Measurements from ENCODE around the gene ADORA1. TPM values are rescaled to one million over a fixed set of nuclear protein-coding genes. Genes with fewer than 3 reads are reported as not detected.

ADORA1 gene
- total and polyA plus RNA-seq, 10 of the 15 experiments (the other 5 are each of a cell fraction or from before 2014, with no cell fraction given), result not detected

- Histone ChIP-seq H4K20me1 (ENCODE audit: control insufficient read depth, insufficient read depth) (no peaks in the 10 kb centered on the region), H2AFZ (ENCODE audit: control insufficient read depth, low read depth, low read length) (no peak overlapping the region), H3K9ac (ENCODE audit: control insufficient read depth, insufficient read depth, low read length) (no peak overlapping the region), H3K79me2 (ENCODE audit: control insufficient read depth, insufficient read depth, low read length) (no peaks in the 10 kb centered on the region), H3K4me1 (ENCODE audit: control insufficient read depth, insufficient read depth, low read length) (no peaks in the 10 kb centered on the region), H3K4me2 (ENCODE audit: control insufficient read depth, insufficient read depth) (no peak overlapping the region), H3K27me3 (replicated peaks in 1 of 2; ENCODE audit: control insufficient read depth in 2 of 2, insufficient read depth in 2 of 2, low read length in 1 of 2) (peaks cover 0 to 5% of the 10 kb centered on the region in 2 experiments; a peak in 1 of 4 replicates), H3K4me3 (no peak overlapping the region), H3K9me3 (replicated peaks; ENCODE audit: control insufficient read depth, insufficient read depth, low read length) (no peaks in the 10 kb centered on the region), H3K27ac (ENCODE audit: control insufficient read depth, insufficient read depth) (no peak overlapping the region), H3K36me3 (ENCODE audit: control insufficient read depth in 2 of 2, insufficient read depth in 2 of 2, low read length in 1 of 2) (no peaks in the 10 kb centered on the region)
- ATAC-seq, result no peak
- ChIA-PET RAD21 (ENCODE audit: unreplicated experiment) (interaction anchor here (0.7 to 4.0 kb wide), 21 partner anchors 9 to 208 kb away, joined by 3 to 61 read pairs (median 4); partner anchors contain the start of gene MYBPH), POLR2A (interaction anchor here (1.3 kb wide), 1 partner anchor 49 kb away, joined by 4 read pairs; no protein-coding TSS in a partner anchor), CTCF (interaction anchor here (0.8 to 8.5 kb wide), 41 partner anchors 9 to 496 kb away, joined by 3 to 114 read pairs (median 4); partner anchors contain the start of genes ADORA1 and MYBPH), SMC1A (ENCODE audit: uncharacterized antibody, unreplicated experiment) (interaction anchor here (0.6 to 4.0 kb wide), 28 partner anchors 9 to 481 kb away, joined by 3 to 41 read pairs (median 3); partner anchors contain the start of gene TMEM183A)
- intact Hi-C loops (cut with micrococcal nuclease; ENCODE audit: unreplicated experiment) (no loop called here), in situ Hi-C loops (cut with MboI) (loop anchor here (5.0 kb wide), 1 partner anchor 178 kb away; no protein-coding TSS in a partner anchor)
- FAIRE-seq, result no peak
- no TSS peak for BruUV-seq (replicated peaks)
- 47% methylated on average over 9 of the region's 9 CpGs for WGBS (ENCODE audit: insufficient coverage, insufficient replicate concordance, low lambda C conversion rate, missing lambda C conversion rate)
- DNase-seq (ENCODE audit: low read depth, low spot score), result no peak
- TF ChIP-seq JUNB (IDR thresholded peaks at IDR 0.05), result no peak
- TF ChIP-seq, protein P1, sequence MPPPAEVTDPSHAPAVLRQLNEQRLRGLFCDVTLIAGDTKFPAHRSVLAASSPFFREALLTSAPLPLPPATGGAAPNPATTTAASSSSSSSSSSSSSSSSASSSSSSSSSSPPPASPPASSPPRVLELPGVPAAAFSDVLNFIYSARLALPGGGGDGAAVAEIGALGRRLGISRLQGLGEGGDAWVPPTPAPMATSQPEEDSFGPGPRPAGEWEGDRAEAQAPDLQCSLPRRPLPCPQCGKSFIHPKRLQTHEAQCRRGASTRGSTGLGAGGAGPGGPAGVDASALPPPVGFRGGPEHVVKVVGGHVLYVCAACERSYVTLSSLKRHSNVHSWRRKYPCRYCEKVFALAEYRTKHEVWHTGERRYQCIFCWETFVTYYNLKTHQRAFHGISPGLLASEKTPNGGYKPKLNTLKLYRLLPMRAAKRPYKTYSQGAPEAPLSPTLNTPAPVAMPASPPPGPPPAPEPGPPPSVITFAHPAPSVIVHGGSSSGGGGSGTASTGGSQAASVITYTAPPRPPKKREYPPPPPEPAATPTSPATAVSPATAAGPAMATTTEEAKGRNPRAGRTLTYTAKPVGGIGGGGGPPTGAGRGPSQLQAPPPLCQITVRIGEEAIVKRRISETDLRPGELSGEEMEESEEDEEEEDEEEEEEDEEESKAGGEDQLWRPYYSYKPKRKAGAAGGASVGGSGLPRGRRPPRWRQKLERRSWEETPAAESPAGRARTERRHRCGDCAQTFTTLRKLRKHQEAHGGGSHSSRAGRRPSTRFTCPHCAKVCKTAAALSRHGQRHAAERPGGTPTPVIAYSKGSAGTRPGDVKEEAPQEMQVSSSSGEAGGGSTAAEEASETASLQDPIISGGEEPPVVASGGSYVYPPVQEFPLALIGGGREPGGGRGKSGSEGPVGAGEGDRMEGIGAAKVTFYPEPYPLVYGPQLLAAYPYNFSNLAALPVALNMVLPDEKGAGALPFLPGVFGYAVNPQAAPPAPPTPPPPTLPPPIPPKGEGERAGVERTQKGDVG (CRISPR knock-in tag; IDR thresholded peaks at IDR 0.05), result no peak
- TF ChIP-seq MYC (IDR thresholded peaks at IDR 0.05; ENCODE audit: insufficient read depth, insufficient read length, insufficient replicate concordance, low read length, severe bottlenecking), result no peak
- no peak for TF ChIP-seq ZSCAN29 (IDR thresholded peaks at IDR 0.05)
- no peak for TF ChIP-seq MEF2A (IDR thresholded peaks at IDR 0.05; ENCODE audit: insufficient read depth, low read depth, low read length)
- TF ChIP-seq CBFB (IDR thresholded peaks at IDR 0.05; ENCODE audit: low read depth), result no peak
- no peak for TF ChIP-seq PKNOX1 (IDR thresholded peaks at IDR 0.05)
- TF ChIP-seq, protein P2, sequence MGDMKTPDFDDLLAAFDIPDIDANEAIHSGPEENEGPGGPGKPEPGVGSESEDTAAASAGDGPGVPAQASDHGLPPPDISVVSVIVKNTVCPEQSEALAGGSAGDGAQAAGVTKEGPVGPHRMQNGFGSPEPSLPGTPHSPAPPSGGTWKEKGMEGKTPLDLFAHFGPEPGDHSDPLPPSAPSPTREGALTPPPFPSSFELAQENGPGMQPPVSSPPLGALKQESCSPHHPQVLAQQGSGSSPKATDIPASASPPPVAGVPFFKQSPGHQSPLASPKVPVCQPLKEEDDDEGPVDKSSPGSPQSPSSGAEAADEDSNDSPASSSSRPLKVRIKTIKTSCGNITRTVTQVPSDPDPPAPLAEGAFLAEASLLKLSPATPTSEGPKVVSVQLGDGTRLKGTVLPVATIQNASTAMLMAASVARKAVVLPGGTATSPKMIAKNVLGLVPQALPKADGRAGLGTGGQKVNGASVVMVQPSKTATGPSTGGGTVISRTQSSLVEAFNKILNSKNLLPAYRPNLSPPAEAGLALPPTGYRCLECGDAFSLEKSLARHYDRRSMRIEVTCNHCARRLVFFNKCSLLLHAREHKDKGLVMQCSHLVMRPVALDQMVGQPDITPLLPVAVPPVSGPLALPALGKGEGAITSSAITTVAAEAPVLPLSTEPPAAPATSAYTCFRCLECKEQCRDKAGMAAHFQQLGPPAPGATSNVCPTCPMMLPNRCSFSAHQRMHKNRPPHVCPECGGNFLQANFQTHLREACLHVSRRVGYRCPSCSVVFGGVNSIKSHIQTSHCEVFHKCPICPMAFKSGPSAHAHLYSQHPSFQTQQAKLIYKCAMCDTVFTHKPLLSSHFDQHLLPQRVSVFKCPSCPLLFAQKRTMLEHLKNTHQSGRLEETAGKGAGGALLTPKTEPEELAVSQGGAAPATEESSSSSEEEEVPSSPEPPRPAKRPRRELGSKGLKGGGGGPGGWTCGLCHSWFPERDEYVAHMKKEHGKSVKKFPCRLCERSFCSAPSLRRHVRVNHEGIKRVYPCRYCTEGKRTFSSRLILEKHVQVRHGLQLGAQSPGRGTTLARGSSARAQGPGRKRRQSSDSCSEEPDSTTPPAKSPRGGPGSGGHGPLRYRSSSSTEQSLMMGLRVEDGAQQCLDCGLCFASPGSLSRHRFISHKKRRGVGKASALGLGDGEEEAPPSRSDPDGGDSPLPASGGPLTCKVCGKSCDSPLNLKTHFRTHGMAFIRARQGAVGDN (IDR thresholded peaks at IDR 0.05), result no peak
- TF ChIP-seq USF1 (IDR thresholded peaks at IDR 0.05; ENCODE audit: borderline replicate concordance, extremely low read length, insufficient read depth, low read depth, low read length), result no peak
- no peak for TF ChIP-seq MEF2B (IDR thresholded peaks at IDR 0.05; ENCODE audit: partially characterized antibody, poor library complexity, severe bottlenecking)
- TF ChIP-seq, protein P3, sequence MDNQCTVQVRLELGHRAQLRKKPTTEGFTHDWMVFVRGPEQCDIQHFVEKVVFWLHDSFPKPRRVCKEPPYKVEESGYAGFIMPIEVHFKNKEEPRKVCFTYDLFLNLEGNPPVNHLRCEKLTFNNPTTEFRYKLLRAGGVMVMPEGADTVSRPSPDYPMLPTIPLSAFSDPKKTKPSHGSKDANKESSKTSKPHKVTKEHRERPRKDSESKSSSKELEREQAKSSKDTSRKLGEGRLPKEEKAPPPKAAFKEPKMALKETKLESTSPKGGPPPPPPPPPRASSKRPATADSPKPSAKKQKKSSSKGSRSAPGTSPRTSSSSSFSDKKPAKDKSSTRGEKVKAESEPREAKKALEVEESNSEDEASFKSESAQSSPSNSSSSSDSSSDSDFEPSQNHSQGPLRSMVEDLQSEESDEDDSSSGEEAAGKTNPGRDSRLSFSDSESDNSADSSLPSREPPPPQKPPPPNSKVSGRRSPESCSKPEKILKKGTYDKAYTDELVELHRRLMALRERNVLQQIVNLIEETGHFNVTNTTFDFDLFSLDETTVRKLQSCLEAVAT (IDR thresholded peaks at IDR 0.05), result no peak
- no peak for TF ChIP-seq NR2C2 (IDR thresholded peaks at IDR 0.05; ENCODE audit: borderline replicate concordance, control insufficient read depth, insufficient read length, low read depth)
These were observed 88.0 kb downstream of the ADORA1 start for GRCh38 chr1:203215573-203215972.

Measured in GM12878 (cell line).